DOHH2 (cell line): ENCODE data around the gene SMG6.

ENCODE experiments used
- H3F3A ChIP-seq: fragments of 200-600 bp; sonication (generic), shearing (Covaris generic); 2 replicates; pipeline ENCODE4 v1.6.0; 2016; ENCODE audit warnings: antibody characterized with exemption, mild to moderate bottlenecking; ENCODE audit not compliant: control insufficient read depth, insufficient read depth
- H3K27ac ChIP-seq: fragments of 200-600 bp; sonication (generic); 2 replicates; pipeline ENCODE4 v1.5.1; 2014; ENCODE audit warnings: low read depth, mild to moderate bottlenecking, low read length, moderate library complexity
- H3K27me3 ChIP-seq: fragments of 200-600 bp; sonication (generic); 2 replicates; pipeline ENCODE4 v1.6.1; 2014; ENCODE audit warnings: mild to moderate bottlenecking, low read length, mixed read lengths; ENCODE audit not compliant: control insufficient read depth
- H3K36me3 ChIP-seq: fragments of 200-600 bp; sonication (generic); 2 replicates; pipeline ENCODE4 v1.6.1; 2014; ENCODE audit warnings: mild to moderate bottlenecking, low read length, moderate library complexity, mixed read lengths; ENCODE audit not compliant: control insufficient read depth
- H3K4me1 ChIP-seq: fragments of 200-600 bp; sonication (generic); 2 replicates; pipeline ENCODE4 v1.6.1; 2014; ENCODE audit warnings: mild to moderate bottlenecking, low read length, mixed read lengths; ENCODE audit not compliant: control insufficient read depth
- H3K4me2 ChIP-seq: fragments of 200-600 bp; sonication (generic); 2 replicates; pipeline ENCODE4 v1.6.0; 2014; ENCODE audit warnings: mild to moderate bottlenecking, low read length, moderate library complexity
- H3K4me3 ChIP-seq: fragments of 200-600 bp; sonication (generic); 2 replicates; pipeline ENCODE4 v1.5.1; 2014; ENCODE audit warnings: mild to moderate bottlenecking, low read length, mixed read lengths
- H3K79me2 ChIP-seq: fragments of 200-600 bp; sonication (generic); 2 replicates; pipeline ENCODE4 v1.6.1; 2014; ENCODE audit warnings: mild to moderate bottlenecking, low read length, mixed read lengths; ENCODE audit not compliant: control insufficient read depth
- H3K9me2 ChIP-seq: fragments of 200-600 bp; sonication (generic); replicated peaks from 2 replicates; pipeline ENCODE4 v1.6.1; 2014; ENCODE audit warnings: mild to moderate bottlenecking, low read length, mixed read lengths; ENCODE audit not compliant: control insufficient read depth
- H3K9me3 ChIP-seq: fragments of 200-600 bp; sonication (generic); 2 replicates; pipeline ENCODE4 v1.6.1; 2014; ENCODE audit warnings: antibody characterized with exemption, low read length, mixed read lengths; ENCODE audit not compliant: control insufficient read depth, insufficient read depth
- H4K20me1 ChIP-seq: fragments of 200-600 bp; sonication (generic); 2 replicates; pipeline ENCODE4 v1.6.0; 2014; ENCODE audit warnings: low read depth, mild to moderate bottlenecking, antibody characterized with exemption, low read length, moderate library complexity; ENCODE audit not compliant: control insufficient read depth, insufficient read depth
- EZH2phosphoT487 ChIP-seq: fragments of 200-600 bp; sonication (generic); IDR thresholded peaks from 2 replicates; pipeline ENCODE4 v1.6.1; 2017; ENCODE audit warnings: borderline replicate concordance, mild to moderate bottlenecking, antibody characterized with exemption, low read length, moderate library complexity, mixed read lengths
- TF ChIP-seq, protein P1 (sequence below): fragments of 200-600 bp; sonication (generic); IDR thresholded peaks from one replicate; pipeline ENCODE4 v1.5.1; 2014; ENCODE audit warnings: antibody characterized with exemption, mild to moderate bottlenecking, low read depth, low read length; ENCODE audit not compliant: poor library complexity, severe bottlenecking

Gene SMG6

DNA sequence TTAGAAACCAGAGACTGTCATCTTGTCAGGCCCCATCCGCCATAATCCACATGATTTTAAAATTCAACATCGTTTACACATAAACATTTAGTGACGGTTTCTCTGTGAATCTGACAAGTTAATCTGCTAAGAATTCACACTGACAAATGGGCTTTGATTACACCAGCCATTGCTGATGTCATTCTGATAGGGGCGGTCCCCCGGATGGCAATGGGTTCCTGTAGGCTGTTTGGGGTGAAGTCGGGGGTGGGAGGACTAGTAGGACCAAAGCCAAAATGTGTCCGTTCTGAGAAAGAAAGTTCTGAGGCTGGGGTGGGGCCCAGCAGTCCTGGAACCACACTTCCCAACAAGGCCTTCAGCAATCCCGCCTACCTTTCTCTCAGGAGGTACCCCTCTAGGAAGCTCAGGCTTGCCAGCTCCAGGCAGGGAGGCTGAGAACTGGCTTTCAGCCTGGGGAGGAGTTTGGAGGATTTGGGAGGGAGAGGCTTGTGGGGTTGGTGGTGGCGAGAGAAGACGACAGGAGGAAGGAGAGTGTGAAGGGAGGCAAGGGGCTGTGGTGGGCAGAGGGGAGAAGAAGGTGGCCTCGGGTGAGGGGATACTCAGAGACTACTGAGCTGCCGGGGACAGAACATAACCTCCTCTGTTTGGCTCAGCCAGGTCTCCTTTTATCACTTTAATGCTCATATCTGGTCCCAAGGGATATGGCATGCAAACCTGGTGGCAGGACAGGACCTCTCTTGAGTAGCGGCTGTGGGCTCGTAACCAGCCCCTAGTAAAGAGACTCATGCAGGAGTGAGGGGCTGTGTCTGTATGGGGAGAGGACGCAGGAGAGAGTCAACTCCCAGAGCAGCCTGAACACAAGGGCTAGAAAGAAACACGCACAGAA lies 240.1 kb downstream of the SMG6 start:
- H3K4me2 ChIP-seq = no peak overlapping the region
- H4K20me1 ChIP-seq = peaks cover 2% of the 10 kb centered on the region
- no peak for TF ChIP-seq EZH2phosphoT487
- TF ChIP-seq, protein P1, sequence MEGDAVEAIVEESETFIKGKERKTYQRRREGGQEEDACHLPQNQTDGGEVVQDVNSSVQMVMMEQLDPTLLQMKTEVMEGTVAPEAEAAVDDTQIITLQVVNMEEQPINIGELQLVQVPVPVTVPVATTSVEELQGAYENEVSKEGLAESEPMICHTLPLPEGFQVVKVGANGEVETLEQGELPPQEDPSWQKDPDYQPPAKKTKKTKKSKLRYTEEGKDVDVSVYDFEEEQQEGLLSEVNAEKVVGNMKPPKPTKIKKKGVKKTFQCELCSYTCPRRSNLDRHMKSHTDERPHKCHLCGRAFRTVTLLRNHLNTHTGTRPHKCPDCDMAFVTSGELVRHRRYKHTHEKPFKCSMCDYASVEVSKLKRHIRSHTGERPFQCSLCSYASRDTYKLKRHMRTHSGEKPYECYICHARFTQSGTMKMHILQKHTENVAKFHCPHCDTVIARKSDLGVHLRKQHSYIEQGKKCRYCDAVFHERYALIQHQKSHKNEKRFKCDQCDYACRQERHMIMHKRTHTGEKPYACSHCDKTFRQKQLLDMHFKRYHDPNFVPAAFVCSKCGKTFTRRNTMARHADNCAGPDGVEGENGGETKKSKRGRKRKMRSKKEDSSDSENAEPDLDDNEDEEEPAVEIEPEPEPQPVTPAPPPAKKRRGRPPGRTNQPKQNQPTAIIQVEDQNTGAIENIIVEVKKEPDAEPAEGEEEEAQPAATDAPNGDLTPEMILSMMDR = no peak
- no peak overlapping the region for H3K27ac ChIP-seq
- H3K36me3 ChIP-seq = peaks cover 10% of the 10 kb centered on the region
- no peaks in the 10 kb centered on the region for H3K9me2 ChIP-seq
- no peaks in the 10 kb centered on the region for H3K9me3 ChIP-seq
- peaks cover 17% of the 10 kb centered on the region for H3K4me1 ChIP-seq
- no peaks in the 10 kb centered on the region for H3K79me2 ChIP-seq
- H3F3A ChIP-seq = no peaks in the 10 kb centered on the region
- H3K27me3 ChIP-seq = peaks cover 13% of the 10 kb centered on the region
- no peak overlapping the region for H3K4me3 ChIP-seq

DNA sequence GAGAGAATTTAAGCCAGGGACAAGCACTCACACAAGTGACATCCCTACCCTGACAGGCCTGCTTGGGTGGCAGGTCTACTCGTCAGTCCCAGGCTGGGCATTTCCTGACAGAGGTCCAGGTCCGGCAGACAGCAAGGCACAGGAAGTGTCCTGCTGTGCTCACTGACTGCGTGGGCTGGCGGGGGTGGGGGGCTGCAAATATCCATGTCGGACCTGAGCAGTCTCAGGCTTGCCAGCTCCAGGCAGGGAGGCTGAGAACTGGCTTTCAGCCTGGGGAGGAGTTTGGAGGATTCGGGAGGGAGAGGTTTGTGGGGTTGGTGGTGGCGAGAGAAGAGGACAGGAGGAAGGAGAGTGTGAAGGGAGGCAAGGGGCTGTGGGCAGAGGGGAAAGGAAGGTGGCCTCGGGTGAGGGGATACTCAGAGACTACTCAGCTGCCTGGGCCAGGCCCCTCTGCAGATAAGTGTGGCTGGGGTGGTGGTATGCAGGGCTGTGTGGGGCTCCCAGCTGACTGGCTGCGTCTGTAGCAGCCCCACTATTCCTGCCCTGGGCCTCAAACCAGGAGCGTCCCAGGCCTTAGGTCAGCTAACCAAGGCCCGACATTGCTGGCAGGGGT lies 240.9 kb downstream of the SMG6 start:
- Histone ChIP-seq H3K36me3 (peaks cover 8% of the 10 kb centered on the region), H3K4me1 (peaks cover 20% of the 10 kb centered on the region), H3K4me2 (no peak overlapping the region), H3K9me3 (no peaks in the 10 kb centered on the region), H3K27me3 (peaks cover 21% of the 10 kb centered on the region), H3K9me2 (no peaks in the 10 kb centered on the region), H3K4me3 (no peak overlapping the region), H4K20me1 (peaks cover 2% of the 10 kb centered on the region), H3K27ac (no peak overlapping the region), H3K79me2 (no peaks in the 10 kb centered on the region), H3F3A (no peaks in the 10 kb centered on the region)
- no peak for TF ChIP-seq EZH2phosphoT487
- TF ChIP-seq, protein P1 = no peak

DNA sequence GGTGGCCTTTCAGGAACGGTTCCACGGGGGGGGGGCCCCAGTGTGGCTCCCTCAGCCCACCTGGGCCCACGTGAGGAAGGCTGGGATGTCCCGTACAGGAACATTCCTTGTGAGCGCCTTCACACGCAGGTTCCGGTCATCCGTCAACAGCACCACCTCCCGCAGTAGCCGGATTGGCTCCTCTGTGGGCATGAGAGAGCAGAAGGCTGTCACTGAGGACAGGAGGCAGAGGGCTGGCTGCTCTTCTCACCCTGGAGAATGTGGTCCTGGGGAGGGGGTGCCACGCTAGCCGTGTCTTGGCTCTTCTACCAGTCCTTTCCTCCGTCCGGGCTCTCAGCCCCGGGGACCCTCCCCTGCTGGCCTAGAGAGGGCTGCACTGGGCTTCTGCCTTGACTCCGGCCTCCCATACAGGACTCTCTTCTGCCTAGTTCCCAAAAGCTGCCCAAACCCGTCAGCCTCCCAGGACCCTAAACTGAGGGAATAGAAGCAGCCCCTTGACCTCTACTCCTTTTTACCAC lies 242.1 kb downstream of the SMG6 start:
- H3K36me3 ChIP-seq = peaks cover 8% of the 10 kb centered on the region

More for the DNA sequence above, 242.1 kb downstream of the SMG6 start:
- H3K4me1 ChIP-seq = peaks cover 25% of the 10 kb centered on the region
- H3F3A ChIP-seq = no peaks in the 10 kb centered on the region
- no peak overlapping the region for H3K27ac ChIP-seq
- H3K9me3 ChIP-seq = no peaks in the 10 kb centered on the region
- H4K20me1 ChIP-seq = peaks cover 2% of the 10 kb centered on the region
- no peak overlapping the region for H3K4me3 ChIP-seq
- TF ChIP-seq EZH2phosphoT487 = no peak
- TF ChIP-seq, protein P1 = no peak
- H3K27me3 ChIP-seq = peaks cover 31% of the 10 kb centered on the region
- no peak overlapping the region for H3K4me2 ChIP-seq
- H3K9me2 ChIP-seq = no peaks in the 10 kb centered on the region
- no peaks in the 10 kb centered on the region for H3K79me2 ChIP-seq
